ENCODE results near the gene LDHAL6B. TPM values are rescaled to one million over a fixed set of nuclear protein-coding genes. Genes with fewer than 3 reads are reported as not detected.

Gene LDHAL6B
- total RNA-seq, 4 donors from 2014 or later = not detected

DNA sequence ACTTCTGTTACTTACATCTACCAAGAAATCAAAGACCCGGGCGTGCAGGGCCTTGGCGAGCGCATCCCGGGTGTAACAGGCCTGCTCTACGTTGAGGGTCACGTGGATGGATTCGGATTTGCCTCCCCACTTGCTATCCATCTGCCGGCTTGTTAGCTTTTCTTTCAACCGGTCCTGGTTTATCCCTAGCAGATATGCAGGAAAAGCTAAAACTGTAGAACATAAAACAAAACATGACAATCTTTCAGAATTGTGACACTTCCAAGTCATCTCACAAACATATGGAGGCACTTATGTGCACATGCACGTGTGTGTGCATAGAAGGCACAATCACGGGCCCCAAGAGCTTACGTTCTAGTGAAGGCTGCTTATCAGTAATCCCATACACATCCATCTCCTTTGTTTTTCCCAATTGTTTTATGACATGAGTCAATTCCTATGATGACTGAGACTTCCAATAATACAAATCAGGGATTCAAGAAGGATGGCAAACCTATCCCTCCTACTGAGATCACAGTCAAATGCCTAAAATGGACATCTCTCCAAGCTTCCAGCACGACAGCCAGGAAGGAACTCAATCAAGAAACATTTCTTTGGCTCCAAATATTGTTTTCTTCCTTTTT lies 11.3 kb downstream of the LDHAL6B start:
- 92% methylated on average over 14 of the region's 14 CpGs for WGBS
- no peak for TF ChIP-seq POLR2A (IDR thresholded peaks at IDR 0.05; ENCODE audit: low read depth)
- TF ChIP-seq, protein P1, sequence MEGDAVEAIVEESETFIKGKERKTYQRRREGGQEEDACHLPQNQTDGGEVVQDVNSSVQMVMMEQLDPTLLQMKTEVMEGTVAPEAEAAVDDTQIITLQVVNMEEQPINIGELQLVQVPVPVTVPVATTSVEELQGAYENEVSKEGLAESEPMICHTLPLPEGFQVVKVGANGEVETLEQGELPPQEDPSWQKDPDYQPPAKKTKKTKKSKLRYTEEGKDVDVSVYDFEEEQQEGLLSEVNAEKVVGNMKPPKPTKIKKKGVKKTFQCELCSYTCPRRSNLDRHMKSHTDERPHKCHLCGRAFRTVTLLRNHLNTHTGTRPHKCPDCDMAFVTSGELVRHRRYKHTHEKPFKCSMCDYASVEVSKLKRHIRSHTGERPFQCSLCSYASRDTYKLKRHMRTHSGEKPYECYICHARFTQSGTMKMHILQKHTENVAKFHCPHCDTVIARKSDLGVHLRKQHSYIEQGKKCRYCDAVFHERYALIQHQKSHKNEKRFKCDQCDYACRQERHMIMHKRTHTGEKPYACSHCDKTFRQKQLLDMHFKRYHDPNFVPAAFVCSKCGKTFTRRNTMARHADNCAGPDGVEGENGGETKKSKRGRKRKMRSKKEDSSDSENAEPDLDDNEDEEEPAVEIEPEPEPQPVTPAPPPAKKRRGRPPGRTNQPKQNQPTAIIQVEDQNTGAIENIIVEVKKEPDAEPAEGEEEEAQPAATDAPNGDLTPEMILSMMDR (IDR thresholded peaks at IDR 0.05) = no peak
- TF ChIP-seq EP300 (IDR thresholded peaks at IDR 0.05) = no peak
- no peak for TF ChIP-seq POLR2AphosphoS5 (IDR thresholded peaks at IDR 0.05)
- Histone ChIP-seq H3K36me3 (peaks cover 14 to 72% (median 50%) of the 10 kb centered on the region in 4 donors), H3K4me1 (no peaks in the 10 kb centered on the region), H3K4me3 (no peak overlapping the region), H3K9me3 (no peaks in the 10 kb centered on the region), H3K27me3 (no peaks in the 10 kb centered on the region), H3K27ac (replicated peaks in 1 of 4) (no peak overlapping the region)
- DNase-seq (ENCODE audit: extremely low spot score) = no peak
- intact Hi-C loops (cut with DNase I) = no loop called here

DNA sequence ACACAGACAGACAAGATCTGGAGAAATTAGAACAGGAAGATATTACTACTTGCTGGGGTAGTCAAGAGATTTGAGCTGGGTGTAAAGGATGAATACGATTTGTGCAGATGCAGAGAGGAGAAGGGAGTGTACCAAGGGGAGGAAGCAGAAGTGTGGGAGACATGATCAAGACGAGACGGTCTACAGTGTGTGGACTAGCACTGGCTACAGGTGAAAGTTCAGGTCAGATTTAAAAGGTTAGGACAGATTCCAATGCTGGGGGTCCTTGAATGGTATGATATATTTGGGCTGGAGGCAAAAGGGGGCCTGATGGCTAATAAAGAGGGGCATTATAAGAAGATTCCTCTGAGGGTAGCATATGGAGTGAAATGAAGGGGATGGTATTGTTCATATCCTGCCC lies 12.1 kb downstream of the LDHAL6B start:
- TF ChIP-seq EP300 (IDR thresholded peaks at IDR 0.05) (no peak), POLR2AphosphoS5 (IDR thresholded peaks at IDR 0.05) (no peak), POLR2A (IDR thresholded peaks at IDR 0.05; ENCODE audit: low read depth) (no peak)
- TF ChIP-seq, protein P1 (IDR thresholded peaks at IDR 0.05) = no peak
- DNase-seq (ENCODE audit: extremely low spot score) = peak; percentile 53
- Histone ChIP-seq H3K9me3 (no peaks in the 10 kb centered on the region), H3K4me1 (peaks cover 0 to under 1% (median 0%) of the 10 kb centered on the region in 4 donors), H3K4me3 (no peak overlapping the region), H3K36me3 (peaks cover 17 to 73% (median 47%) of the 10 kb centered on the region in 4 donors), H3K27me3 (no peaks in the 10 kb centered on the region), H3K27ac (replicated peaks in 1 of 4) (no peak overlapping the region)
- intact Hi-C loops (cut with DNase I) = no loop called here
- WGBS = 74% methylated on average over 3 of the region's 3 CpGs

DNA sequence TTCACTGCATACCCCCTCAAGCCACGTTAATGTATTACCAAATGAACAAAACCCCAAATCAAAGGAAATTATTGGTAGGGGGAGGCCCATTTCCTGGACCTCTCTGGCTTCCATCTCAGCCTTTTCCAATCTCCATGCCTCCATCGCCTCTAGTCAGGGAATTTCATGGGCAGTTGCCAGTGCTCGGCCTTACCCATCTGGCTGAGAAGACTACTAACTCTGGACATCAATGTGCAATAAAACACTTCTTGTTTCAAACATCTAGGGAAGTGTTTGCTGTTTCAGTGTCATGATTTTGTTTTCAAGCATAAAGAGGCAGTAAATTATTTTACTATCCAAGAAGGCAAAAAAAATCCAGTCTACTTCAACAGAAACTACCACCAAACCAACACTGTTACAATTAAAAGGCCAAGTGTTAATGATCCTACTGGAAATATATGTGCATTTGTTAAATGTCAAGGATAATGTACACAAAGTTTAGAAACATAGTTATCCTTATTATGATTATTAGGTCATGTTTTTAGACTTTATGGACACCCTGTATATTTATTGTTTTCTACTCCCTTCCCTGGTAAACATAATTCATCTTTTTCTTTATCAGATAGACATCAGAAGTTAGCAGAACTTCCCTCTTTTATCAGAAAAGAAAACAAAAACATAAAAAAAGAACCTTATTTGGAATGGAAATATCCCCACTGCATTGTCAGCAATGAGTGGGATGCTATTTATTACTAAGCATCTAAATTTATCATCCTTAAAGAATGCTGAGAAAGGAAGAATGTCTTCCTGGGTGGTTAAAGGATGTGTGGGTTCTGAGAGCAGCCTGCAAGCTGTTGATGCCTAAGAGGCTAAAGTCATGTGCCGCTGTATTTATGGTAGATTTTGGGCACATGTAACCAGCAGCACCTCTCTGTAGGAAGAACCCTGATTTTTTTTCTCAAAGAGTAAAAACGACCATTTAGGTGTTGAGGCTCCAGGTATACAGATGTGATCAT lies 15.2 kb downstream of the LDHAL6B start:
- H3K27me3 ChIP-seq = no peaks in the 10 kb centered on the region
- H3K4me3 ChIP-seq = no peak overlapping the region
- peaks cover 0 to 11% (median 7%) of the 10 kb centered on the region in 4 donors for H3K4me1 ChIP-seq
- TF ChIP-seq, protein P1 (IDR thresholded peaks at IDR 0.05) = no peak
- no peak for TF ChIP-seq POLR2A (IDR thresholded peaks at IDR 0.05; ENCODE audit: low read depth)
- no peak for TF ChIP-seq EP300 (IDR thresholded peaks at IDR 0.05)
- TF ChIP-seq POLR2AphosphoS5 (IDR thresholded peaks at IDR 0.05) = no peak
- intact Hi-C loops (cut with DNase I) = no loop called here
- no peaks in the 10 kb centered on the region for H3K9me3 ChIP-seq
- DNase-seq (ENCODE audit: extremely low spot score) = no peak
- peaks cover 24 to 60% (median 36%) of the 10 kb centered on the region in 4 donors for H3K36me3 ChIP-seq
- no peak overlapping the region for H3K27ac ChIP-seq (replicated peaks in 1 of 4)
- 81% methylated on average over 5 of the region's 5 CpGs for WGBS

DNA sequence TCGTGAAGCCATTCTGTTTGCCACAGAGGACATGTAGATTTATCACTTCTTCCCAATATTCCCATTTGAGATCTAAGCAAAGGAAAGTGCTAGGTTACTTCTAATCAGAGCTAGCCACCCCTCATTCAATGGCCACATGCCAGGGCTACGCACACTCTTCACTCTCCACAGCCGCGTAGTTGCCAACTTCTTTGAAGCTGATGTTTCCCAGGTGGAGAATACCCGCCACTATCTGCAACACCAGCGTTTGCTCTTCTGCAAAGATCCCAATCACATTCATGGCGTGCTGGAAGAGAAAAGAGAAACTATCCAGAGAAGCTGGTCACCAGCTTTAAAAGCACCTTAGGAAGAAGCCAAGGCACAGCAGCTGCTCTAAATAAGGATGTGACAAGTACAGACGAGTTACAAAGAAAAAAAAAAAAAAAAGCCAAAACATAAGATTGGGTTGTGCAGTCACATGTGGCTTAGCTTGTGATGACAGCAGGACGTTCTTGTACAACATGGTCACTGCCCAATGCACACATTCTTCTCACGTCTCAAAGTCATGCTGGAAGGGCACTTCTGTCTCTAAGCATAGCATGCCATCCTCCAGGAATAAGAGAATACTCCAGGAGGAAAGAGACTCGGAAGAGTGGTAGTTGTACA lies 16.4 kb downstream of the LDHAL6B start:
- no peaks in the 10 kb centered on the region for H3K9me3 ChIP-seq
- H3K27me3 ChIP-seq = no peaks in the 10 kb centered on the region
- peaks cover 0 to 11% (median 7%) of the 10 kb centered on the region in 4 donors for H3K4me1 ChIP-seq
- WGBS = 89% methylated on average over 11 of the region's 11 CpGs
- no peak overlapping the region for H3K4me3 ChIP-seq
- intact Hi-C loops (cut with DNase I) = no loop called here
- H3K36me3 ChIP-seq = peaks cover 18 to 50% (median 27%) of the 10 kb centered on the region in 4 donors
- H3K27ac ChIP-seq (replicated peaks in 1 of 4) = no peak overlapping the region
- TF ChIP-seq POLR2A (IDR thresholded peaks at IDR 0.05; ENCODE audit: low read depth) (no peak), POLR2AphosphoS5 (IDR thresholded peaks at IDR 0.05) (no peak), EP300 (IDR thresholded peaks at IDR 0.05) (no peak)
- TF ChIP-seq, protein P1 (IDR thresholded peaks at IDR 0.05) = no peak
- DNase-seq (ENCODE audit: extremely low spot score) = no peak

All from esophagus muscularis mucosa (tissue), 4 donors.